GM19025 (cell line): ENCODE results near the gene TAS2R8.
"Not testable (repeated sequence)": the region's sequence is repeated elsewhere in the genome, so short reads cannot be mapped to it uniquely, and the experiment has no call there.

Experiments used
- ATAC-seq: cut with Tn5 transposase; IDR thresholded peaks from one replicate; pipeline ENCODE4 v1.9.1; 2021; ENCODE audit warnings: mild to moderate bottlenecking, low read depth, moderate library complexity; ENCODE audit not compliant: unreplicated experiment

The TAS2R8 gene, protein sequence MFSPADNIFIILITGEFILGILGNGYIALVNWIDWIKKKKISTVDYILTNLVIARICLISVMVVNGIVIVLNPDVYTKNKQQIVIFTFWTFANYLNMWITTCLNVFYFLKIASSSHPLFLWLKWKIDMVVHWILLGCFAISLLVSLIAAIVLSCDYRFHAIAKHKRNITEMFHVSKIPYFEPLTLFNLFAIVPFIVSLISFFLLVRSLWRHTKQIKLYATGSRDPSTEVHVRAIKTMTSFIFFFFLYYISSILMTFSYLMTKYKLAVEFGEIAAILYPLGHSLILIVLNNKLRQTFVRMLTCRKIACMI

DNA sequence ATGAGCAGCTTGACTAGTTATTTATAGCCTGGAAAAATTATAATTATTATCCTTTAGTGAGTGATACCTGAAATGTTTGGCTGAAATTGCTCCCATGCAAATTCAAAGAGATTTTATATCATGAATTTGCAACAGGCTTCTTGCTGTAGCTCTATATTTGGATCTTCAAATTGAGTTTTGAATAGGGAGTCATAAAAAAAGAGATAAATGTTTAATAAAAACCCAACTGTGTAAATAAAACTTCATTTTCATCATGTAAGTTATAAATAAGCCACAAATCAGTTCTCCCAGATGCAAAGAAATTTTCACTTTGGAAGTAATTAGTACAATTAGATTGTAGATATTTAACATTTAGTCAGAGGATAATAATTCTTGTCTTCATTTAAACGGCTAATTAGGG lies at the start of gene TAS2R8:
Gene TAS2R8 (minus strand): TSS at position 101 of the 400 bp plus-strand sequence. CDS start 306 bp downstream, outside the sequence.
- ATAC-seq: no peak

DNA sequence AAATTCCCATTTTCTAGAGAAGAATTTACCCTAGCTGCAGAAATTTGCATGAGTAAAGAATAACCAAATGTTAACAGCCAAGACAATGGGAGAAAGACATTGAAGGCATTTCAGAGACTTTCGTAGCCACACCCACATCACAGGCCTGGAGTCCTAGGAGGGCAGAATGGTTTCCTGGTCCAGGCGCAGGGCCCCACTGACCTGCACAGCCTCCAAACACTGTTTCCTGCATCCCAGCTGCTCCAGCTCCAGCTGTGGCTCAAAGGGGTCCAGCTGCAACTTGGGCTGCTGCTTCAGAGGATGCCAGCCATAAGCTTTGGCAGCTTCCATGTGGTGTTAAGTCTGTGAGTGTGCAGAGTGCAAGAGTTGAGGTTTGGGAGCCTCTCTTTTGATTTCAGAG lies 48.7 kb upstream of the TAS2R8 start:
- no peak for ATAC-seq

DNA sequence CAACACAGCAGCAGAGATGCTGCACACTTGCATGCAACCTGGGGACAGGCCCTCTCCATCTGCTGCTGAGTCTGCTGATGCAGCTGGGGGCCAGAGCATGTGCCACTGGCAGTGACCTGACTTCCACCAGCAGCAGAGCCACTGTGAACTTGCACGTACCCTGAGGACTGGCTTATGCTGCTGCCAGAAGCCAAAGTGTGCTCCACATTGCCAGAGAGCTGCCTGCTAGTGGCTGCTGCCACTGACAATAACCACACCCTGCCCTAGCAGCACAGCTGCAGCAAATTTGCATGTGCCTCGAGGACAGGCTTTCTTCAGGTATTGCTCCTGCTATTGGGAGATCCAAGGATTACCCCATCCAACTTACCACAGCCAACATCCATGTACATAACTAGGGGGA lies 46.7 kb upstream of the TAS2R8 start:
- ATAC-seq: no peak

DNA sequence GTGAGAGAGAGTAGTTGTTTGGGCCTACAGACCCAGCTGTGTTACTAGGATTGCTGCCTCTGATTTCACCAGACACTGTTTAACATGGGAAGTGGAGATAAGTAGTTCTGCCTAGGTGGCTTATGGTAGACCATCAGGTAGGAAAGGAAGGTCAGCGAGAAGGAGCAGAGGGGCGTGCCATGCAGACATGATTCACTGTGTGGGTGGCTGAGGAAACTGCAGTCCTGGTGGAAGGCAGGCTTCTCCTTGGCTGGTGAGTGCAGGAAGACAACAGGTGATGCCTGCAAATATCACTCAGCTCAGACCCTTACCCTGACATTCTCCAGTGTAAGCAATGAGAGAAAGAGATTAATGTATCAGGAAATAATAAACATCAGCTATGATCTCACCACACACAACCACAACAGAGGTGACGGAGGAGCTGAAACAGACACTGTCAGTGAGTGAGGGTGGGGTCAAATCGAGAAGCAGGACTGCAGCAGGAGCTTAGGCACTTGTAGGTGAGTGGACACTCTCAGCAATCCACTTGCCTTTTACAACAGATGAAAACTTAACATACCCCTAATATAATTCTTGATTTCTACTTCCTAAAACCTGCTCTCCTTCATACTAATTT lies 44.3 kb upstream of the TAS2R8 start:
- ATAC-seq: no peak

DNA sequence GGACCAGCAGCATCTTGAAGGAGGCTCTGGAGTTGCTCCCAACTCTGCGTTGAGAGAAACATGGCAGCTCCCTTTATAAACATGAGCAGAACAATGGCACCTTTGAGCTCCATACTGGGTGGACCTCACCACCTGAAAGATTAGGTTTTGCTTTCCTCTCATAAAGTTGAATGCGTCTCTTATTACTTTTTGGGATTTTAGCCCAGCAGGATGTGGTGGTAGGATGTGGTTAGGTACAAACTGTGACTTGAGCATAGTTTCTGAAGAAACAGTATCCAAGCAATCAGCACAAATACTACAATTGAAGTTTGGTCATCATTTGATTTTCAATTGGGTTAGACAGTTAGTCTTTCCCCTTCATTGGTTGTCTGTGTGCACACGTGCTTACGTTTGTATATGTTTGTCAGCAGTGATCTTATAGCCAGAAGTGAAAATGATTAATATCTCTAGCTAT lies 42.4 kb upstream of the TAS2R8 start, which contains the start of gene PRR4:
Gene PRR4 (minus strand): TSS at position 51 of the 454 bp plus-strand sequence. CDS start 38 bp downstream, at position 13.
- ATAC-seq: no peak

DNA sequence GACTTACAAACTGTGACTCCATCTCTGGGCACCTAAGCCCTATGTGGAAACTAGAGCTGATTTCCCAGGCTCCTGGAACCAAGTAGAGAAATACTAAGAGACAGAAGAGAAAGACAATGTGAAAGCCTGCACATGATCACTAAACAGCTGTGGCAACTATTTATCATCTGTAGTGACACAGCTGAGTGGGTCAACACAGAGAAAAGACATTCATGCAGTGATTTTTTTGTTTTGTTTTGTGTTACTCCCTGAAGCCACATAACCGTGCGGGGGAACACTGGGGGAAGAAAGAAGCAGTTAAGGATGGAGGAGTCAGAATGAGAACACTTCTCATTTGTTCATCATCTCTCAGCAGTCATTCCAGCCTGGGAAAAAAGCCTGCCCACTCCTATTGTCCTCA lies 40.7 kb upstream of the TAS2R8 start:
- no peak for ATAC-seq

DNA sequence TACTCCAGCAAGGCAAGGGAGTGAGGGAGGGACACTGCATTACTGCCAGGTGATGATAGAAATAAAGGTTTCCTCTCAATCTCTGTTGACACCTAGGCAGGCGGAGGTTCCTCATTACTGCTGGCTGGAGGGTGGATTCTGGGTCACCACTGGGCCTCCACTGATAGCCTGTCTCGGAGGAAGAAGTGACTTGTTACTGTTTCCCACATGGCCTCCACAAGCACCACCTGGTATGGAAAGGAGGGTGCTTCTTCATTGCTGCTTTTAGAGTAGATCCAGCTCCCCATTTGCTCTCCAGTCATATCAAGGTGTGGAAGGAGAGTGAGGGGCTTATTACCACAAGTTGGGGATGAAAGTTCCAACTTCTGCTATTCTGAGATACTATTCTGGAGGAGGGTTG lies 35.8 kb upstream of the TAS2R8 start:
- no peak for ATAC-seq

DNA sequence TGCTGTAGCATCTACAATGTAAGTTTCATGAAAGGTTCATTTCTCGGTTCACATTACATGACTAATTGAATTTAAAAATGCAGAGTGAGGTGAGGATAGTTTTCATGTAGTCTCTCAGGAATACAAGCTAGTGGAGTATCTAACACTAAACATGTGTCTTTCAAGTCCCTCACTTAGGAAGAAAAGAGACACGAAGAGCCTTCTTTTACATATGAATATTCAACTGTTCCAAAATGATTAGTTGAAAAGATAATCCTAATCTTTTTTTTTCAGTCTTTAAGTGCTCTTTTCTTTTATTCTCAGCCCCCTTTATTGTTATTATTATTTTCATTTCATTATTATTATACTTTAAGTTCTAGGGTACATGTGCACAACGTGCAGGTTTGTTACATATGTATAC lies 31.4 kb upstream of the TAS2R8 start:
- no peak for ATAC-seq

DNA sequence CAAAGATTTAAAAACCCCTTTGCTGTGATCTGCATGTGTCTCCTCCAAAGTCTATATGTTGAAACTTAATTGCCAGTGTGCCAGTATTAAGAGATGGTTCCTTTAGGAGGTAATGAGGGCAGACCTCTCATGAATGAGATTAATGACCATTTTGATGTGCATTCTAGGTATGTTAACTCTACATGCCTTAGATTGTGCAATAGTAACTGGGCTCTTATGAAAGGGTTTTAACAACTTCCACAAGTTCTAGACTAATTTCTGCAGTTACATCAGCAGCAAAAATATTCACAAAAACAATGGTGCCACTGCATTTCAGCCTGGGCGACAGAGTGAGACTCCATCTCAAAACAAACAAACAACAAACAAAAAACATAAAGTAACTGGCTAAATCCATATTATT lies 22.9 kb upstream of the TAS2R8 start:
- no peak for ATAC-seq

DNA sequence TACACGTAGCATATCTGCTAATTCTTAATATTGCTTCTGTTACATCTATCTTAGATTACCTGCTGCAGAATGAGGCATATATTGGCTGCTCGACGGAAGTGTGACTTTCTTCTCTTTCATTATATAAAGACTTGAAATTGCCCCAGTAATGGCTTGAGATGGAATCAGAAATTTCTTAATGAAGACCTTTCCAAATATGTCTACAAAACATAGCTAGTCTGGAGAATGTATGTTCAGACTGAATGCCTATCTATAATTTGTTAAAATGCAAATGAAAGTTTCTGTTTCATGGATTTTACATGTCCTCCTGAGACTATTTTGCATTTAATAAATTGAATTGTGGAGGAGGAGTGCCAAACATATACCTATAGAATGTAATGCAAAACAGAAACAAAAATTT lies 19.2 kb upstream of the TAS2R8 start, which contains the start of gene TAS2R10:
Gene TAS2R10 (minus strand): TSS at position 101 of the 400 bp plus-strand sequence. CDS start 89 bp downstream, at position 12.
- no peak for ATAC-seq

DNA sequence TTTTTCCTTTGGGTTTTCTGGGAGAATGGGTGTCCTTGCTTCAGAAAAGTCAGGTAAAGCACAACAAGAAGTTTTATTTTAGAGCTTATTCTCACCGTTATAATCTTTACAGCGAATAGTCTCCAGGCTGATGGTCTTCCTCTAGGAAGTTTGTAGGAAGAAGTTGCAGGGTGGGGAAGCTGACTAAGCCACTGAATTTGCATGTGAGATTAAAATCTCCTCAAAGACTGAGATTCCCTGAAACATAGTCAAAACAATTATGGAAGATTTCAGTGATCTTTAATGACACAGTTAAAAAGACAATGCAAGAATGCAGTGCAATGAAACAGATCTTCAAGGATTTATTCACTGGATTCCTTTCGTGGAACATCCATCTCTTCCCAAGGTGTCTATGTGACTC lies 17.9 kb upstream of the TAS2R8 start:
- ATAC-seq: no peak

DNA sequence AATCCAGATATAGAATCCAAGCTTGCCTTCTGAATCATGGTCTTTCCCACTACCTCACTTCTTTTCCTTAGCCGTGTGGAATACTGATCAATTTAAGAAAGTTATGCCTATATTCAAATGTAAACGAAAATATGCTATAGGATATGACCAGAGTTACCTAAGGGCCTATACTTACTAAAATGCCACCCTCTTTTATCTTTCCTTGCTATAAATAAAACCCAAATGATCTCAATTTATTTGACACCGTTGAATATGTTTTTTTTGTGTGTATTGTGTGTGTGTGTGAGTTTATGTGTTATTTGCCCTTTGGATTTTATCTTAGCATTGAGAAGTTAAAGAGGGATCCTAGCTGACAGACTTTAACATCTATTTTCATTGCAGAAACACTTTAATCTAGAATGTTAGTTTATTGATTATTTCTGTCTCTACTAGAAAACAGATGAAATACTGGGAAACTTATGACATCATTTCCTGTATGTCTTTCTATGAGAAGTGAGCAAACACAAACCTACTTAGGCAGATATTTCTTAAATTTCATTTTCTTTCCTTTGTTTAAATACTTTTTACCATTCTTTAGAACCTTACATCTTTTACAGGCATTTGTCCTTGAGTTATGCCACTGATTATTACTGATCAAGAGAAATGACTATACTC lies 4.9 kb upstream of the TAS2R8 start:
- ATAC-seq: no peak

DNA sequence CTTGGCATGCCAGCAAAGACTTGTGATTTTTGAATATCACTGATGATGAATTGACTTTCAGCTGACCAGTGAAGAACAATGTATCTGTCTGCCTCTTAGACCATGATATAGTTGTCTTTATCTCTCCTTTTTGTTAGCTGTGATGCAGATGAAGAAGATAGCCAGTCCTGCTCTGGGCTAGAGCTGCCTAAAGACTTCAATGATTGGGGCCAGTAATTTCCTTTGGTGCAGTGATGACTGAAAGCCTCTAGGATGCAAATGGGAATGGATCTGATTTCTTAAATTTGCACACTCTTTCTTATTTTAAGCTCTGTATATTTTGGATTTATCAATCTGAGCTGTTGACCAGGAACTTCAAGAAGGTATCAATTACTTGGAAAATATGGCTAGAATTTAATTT lies 3.0 kb upstream of the TAS2R8 start, which contains the start of gene TAS2R9:
Gene TAS2R9 (minus strand): TSS at position 101 of the 400 bp plus-strand sequence. CDS start 93 bp downstream, at position 8.
- no peak for ATAC-seq

DNA sequence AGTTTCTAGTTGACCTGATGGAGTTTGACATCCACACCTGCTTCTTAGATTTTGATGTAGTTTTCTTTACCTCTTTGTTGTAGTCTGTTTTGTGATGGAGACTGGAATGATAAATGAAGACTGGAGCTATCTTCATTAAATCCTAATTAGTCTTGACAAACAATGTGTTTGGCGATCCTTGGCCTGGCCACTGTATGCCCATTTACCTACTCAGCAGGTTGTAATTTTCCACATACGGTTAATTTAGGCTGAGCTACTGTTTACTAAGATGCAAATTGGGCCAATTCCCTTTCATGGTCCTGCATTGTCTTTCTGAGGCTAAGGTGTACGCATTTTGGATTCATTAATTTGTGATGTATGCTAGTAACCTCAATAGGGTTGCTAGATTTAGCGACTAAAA lies 4.5 kb downstream of the TAS2R8 start, which contains the start of gene TAS2R7:
Gene TAS2R7 (minus strand): TSS at position 41 of the 400 bp plus-strand sequence. CDS start 57 bp downstream, outside the sequence.
- no peak for ATAC-seq

DNA sequence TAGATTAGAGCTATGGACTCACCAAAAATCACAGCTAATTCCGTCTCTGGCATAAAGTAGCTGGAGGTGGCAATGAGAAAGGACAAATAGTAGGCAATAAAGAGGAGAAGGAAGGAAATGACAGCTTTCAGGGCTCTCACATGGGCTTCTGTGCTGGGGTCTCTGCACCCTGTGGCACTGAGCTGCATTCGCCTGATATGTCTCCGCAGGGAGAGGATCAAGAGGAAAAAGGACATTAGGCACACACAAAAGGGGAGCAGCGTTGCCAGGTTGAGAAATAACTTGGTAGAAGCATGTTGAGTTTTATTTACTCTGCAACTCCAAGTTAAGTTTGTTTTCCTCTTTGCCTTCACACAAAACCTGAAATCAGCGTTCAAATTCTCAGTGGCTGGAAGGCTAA lies 5.3 kb downstream of the TAS2R8 start:
- no peak for ATAC-seq

DNA sequence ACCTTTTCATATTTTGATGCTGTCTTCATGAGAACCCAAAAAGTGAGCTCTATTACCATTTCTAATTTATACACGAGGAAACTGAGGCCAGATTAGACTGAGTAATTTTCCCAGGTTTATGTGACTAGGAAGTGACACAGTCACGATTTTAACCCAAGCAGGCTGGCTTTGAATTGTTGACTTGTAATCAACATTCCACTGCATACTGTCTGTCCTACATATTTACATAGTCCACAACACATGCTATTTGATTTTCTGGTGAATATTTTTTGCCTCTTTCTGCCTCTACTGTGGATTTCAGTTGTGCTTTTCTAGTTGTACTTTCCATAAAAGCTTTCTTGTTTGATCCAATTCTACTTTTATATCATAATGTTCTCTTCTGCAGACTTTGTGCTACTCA lies 12.9 kb downstream of the TAS2R8 start:
- no peak for ATAC-seq

DNA sequence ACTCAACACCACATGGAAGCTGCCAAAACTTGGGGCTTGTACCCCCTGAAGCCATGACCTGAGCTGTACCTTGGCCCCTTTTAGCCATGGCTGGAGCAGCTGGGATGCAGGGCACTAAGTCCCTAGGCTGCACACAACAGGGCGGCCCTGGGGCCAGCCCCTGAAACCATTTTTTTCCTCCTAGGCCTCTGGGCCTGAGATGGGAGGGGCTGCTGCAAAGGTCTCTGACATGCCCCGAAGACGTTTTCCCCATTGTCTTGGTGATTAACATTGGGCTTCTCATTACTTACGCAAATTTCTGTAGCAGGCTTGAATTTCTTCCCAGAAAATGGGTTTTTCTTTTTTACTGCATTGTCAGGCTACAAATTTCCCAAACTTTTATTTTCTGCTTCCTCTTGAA lies 15.3 kb downstream of the TAS2R8 start:
- not testable (repeated sequence) for ATAC-seq

DNA sequence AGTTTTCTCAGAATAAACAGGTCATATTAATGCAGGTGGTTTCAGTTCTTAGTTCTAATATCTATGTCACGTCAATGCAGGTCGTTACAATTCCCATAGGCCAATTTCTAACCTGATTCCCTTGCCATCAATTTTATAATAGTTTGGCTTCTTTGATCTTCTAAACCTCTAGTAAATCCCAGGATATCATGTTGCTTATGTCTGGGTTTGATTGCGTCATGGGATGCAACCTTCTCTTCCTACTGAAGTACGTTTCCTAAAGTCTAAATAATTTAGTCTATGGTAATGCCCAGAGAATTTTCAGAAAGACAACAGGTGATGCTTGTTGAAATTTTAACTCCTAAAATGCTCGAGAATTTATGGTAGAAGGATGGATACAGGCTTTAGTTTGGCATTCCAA lies 23.8 kb downstream of the TAS2R8 start:
- ATAC-seq: no peak

DNA sequence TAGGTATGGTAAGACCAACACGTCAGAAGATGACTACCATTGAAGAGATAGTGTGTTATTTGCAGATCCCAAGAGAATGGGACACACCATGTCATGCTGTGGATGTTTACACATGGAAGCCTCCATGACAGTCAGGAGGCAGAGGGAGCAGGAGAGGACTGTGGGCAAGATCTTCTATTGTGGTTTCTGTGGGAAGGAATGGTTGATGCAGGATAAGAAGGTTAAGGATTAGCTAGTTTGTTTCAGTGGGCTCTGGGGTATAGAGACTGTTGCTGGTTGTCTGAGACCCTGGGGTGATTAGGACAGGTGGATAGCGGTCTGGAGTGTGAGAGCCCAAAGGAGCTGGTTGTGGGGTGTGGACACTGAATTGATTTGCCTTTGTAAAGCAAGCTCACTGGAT lies 28.0 kb downstream of the TAS2R8 start:
- no peak for ATAC-seq

DNA sequence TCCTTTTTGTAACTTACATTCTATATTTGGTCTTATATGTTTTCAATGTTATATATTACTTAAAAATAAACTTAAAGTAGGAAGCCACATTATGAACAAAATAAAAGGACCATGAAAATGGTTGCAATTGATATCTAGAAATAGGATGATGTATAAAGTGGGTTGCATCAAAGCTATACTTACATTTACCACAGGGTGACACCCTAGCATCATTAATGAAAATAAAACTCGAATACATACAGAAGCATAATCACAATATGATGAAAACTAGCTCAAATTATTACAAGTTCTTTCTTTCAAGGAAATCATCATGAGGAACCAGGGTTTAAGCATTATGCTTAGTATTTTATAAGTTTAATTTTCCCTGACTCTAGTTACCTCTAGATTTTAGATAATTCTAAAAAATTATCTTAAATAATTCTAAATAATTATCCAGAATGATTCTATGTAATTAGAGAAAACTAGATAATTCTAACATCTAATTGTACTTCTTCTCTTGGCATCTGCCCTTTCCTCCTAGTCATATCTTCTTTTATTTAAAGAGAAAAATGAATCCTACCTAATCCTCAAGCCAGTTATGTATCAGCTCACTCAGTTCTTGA lies 35.9 kb downstream of the TAS2R8 start:
- no peak for ATAC-seq

DNA sequence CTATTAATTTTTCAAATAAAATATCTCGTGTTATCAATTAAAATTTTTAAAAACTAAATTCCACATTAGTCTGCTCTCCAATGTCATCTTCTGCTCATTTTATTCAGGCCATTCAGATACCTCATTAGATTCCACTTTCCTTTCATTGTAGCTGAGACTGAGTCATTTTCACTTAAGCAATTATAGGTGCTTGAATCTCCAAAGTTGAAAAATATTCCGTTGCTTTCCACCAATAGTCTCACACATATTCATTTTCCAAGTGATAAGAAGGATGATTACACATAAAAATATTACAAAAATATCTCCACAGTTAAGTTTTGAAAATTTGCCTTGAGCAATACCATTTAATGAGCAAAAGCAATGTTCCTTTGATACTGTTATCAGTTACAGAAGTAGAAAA lies 47.4 kb downstream of the TAS2R8 start:
- no peak for ATAC-seq
